ENCODE measurements around the gene TMEM128.
"Not testable (repeated sequence)": the region's sequence is repeated elsewhere in the genome, so short reads cannot be mapped to it uniquely, and the experiment has no call there.

TMEM128 gene

GRCh38 chr4:4216648-4217047, 31.4 kb downstream of the TMEM128 start:
- TF ChIP-seq CTCF (IDR thresholded peaks at IDR 0.05; ENCODE audit: low read depth, low read length, poor library complexity, severe bottlenecking) = no peak
- no peaks in the 10 kb centered on the region for H4K20me1 ChIP-seq (ENCODE audit: control insufficient read depth, insufficient read depth, low read depth, low read length)
- H3K27me3 ChIP-seq (ENCODE audit: control insufficient read depth, low read length) = no peaks in the 10 kb centered on the region
- no peaks in the 10 kb centered on the region for H3F3A ChIP-seq (ENCODE audit: control insufficient read depth, insufficient read depth)
- no peaks in the 10 kb centered on the region for H3K79me2 ChIP-seq (ENCODE audit: control insufficient read depth, low read length)
- no peaks in the 10 kb centered on the region for H3K4me1 ChIP-seq (ENCODE audit: control insufficient read depth, low read length)
- no peak overlapping the region for H3K4me2 ChIP-seq (ENCODE audit: low read length)
- no peaks in the 10 kb centered on the region for H3K36me3 ChIP-seq (ENCODE audit: control insufficient read depth, low read length)
- no peak overlapping the region for H3K4me3 ChIP-seq (ENCODE audit: low read length)
- H3K9me2 ChIP-seq (replicated peaks; ENCODE audit: control insufficient read depth, low read length) = no peaks in the 10 kb centered on the region
- H3K27ac ChIP-seq (ENCODE audit: low read depth, low read length) = no peak overlapping the region
- no peaks in the 10 kb centered on the region for H3K9me3 ChIP-seq (ENCODE audit: control insufficient read depth, insufficient read depth, low read length)

- H4K20me1 ChIP-seq (ENCODE audit: control insufficient read depth, insufficient read depth, low read depth, low read length); H3F3A ChIP-seq (ENCODE audit: control insufficient read depth, insufficient read depth); H3K27me3 ChIP-seq (ENCODE audit: control insufficient read depth, low read length); H3K36me3 ChIP-seq (ENCODE audit: control insufficient read depth, low read length); H3K79me2 ChIP-seq (ENCODE audit: control insufficient read depth, low read length); H3K4me3 ChIP-seq (ENCODE audit: low read length); H3K4me2 ChIP-seq (ENCODE audit: low read length); H3K4me1 ChIP-seq (ENCODE audit: control insufficient read depth, low read length); H3K9me2 ChIP-seq (replicated peaks; ENCODE audit: control insufficient read depth, low read length); H3K27ac ChIP-seq (ENCODE audit: low read depth, low read length); H3K9me3 ChIP-seq (ENCODE audit: control insufficient read depth, insufficient read depth, low read length): not testable (repeated sequence)
Observed at GRCh38 chr4:4213674-4214073, 34.3 kb downstream of the TMEM128 start.

- Histone ChIP-seq H3K9me2 (replicated peaks; ENCODE audit: control insufficient read depth, low read length) (no peaks in the 10 kb centered on the region), H4K20me1 (ENCODE audit: control insufficient read depth, insufficient read depth, low read depth, low read length) (no peaks in the 10 kb centered on the region), H3F3A (ENCODE audit: control insufficient read depth, insufficient read depth) (no peaks in the 10 kb centered on the region), H3K4me3 (ENCODE audit: low read length) (no peak overlapping the region), H3K27me3 (ENCODE audit: control insufficient read depth, low read length) (peaks cover 24% of the 10 kb centered on the region), H3K4me1 (ENCODE audit: control insufficient read depth, low read length) (no peaks in the 10 kb centered on the region), H3K4me2 (ENCODE audit: low read length) (no peak overlapping the region), H3K27ac (ENCODE audit: low read depth, low read length) (no peak overlapping the region), H3K36me3 (ENCODE audit: control insufficient read depth, low read length) (no peaks in the 10 kb centered on the region), H3K79me2 (ENCODE audit: control insufficient read depth, low read length) (no peaks in the 10 kb centered on the region), H3K9me3 (ENCODE audit: control insufficient read depth, insufficient read depth, low read length) (no peaks in the 10 kb centered on the region)
- TF ChIP-seq EZH2phosphoT487 (IDR thresholded peaks at IDR 0.05; ENCODE audit: borderline replicate concordance, low read length) (no peak), CTCF (IDR thresholded peaks at IDR 0.05; ENCODE audit: low read depth, low read length, poor library complexity, severe bottlenecking) (no peak)
Observed at GRCh38 chr4:4206204-4206603, 41.8 kb downstream of the TMEM128 start.

- Histone ChIP-seq H3F3A (ENCODE audit: control insufficient read depth, insufficient read depth) (no peaks in the 10 kb centered on the region), H4K20me1 (ENCODE audit: control insufficient read depth, insufficient read depth, low read depth, low read length) (no peaks in the 10 kb centered on the region), H3K9me2 (replicated peaks; ENCODE audit: control insufficient read depth, low read length) (no peaks in the 10 kb centered on the region), H3K4me3 (ENCODE audit: low read length) (no peak overlapping the region), H3K27ac (ENCODE audit: low read depth, low read length) (no peak overlapping the region), H3K4me2 (ENCODE audit: low read length) (no peak overlapping the region), H3K36me3 (ENCODE audit: control insufficient read depth, low read length) (no peaks in the 10 kb centered on the region), H3K79me2 (ENCODE audit: control insufficient read depth, low read length) (no peaks in the 10 kb centered on the region), H3K9me3 (ENCODE audit: control insufficient read depth, insufficient read depth, low read length) (no peaks in the 10 kb centered on the region), H3K27me3 (ENCODE audit: control insufficient read depth, low read length) (peaks cover 24% of the 10 kb centered on the region), H3K4me1 (ENCODE audit: control insufficient read depth, low read length) (no peaks in the 10 kb centered on the region)
- no peak for TF ChIP-seq EZH2phosphoT487 (IDR thresholded peaks at IDR 0.05; ENCODE audit: borderline replicate concordance, low read length)
- TF ChIP-seq CTCF (IDR thresholded peaks at IDR 0.05; ENCODE audit: low read depth, low read length, poor library complexity, severe bottlenecking) = no peak
Observed at GRCh38 chr4:4204401-4204745, 43.6 kb downstream of the TMEM128 start.
